ENCODE results near the gene SPTLC3. TPM values are rescaled to one million over a fixed set of nuclear protein-coding genes. Genes with fewer than 3 reads are reported as not detected.

SPTLC3 gene
- total RNA-seq, 1 donor from 2014 or later = 10.6 TPM

DNA sequence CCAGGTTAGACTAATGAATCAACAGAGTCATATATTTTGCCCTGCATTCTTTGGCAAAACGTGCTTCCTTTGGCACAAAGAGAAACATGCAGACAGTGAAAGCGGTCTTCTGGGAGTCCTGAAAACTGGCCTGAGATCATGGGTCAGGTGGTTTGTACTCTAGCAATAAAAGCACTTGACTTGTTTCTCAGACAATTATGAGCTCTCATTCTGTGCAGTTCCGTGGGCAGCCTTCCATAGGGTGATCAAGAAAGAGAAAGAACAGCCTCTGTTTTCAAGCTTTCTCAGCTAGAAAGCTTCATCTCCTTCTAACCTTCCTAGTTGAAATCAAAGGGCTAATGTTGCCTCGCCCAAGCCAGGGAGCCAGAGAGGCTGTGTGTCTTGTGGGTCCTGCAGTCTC, 149.6 kb downstream of the SPTLC3 start:
- peaks cover 10% of the 10 kb centered on the region for H3K36me3 Mint-ChIP-seq
- H3K27ac Mint-ChIP-seq = no peak overlapping the region
- DNase-seq (ENCODE audit: extremely low spot score, unreplicated experiment) = no peak
- peaks cover 5% of the 10 kb centered on the region for H3K4me1 Mint-ChIP-seq (ENCODE audit: unreplicated experiment)
- peaks cover 3% of the 10 kb centered on the region for H3K27me3 Mint-ChIP-seq
- no peak overlapping the region for H3K4me3 Mint-ChIP-seq
- H3K9me3 Mint-ChIP-seq = no peaks in the 10 kb centered on the region
- TF ChIP-seq, protein P1, sequence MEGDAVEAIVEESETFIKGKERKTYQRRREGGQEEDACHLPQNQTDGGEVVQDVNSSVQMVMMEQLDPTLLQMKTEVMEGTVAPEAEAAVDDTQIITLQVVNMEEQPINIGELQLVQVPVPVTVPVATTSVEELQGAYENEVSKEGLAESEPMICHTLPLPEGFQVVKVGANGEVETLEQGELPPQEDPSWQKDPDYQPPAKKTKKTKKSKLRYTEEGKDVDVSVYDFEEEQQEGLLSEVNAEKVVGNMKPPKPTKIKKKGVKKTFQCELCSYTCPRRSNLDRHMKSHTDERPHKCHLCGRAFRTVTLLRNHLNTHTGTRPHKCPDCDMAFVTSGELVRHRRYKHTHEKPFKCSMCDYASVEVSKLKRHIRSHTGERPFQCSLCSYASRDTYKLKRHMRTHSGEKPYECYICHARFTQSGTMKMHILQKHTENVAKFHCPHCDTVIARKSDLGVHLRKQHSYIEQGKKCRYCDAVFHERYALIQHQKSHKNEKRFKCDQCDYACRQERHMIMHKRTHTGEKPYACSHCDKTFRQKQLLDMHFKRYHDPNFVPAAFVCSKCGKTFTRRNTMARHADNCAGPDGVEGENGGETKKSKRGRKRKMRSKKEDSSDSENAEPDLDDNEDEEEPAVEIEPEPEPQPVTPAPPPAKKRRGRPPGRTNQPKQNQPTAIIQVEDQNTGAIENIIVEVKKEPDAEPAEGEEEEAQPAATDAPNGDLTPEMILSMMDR (conservative IDR thresholded peaks at IDR 0.05) = no peak

DNA sequence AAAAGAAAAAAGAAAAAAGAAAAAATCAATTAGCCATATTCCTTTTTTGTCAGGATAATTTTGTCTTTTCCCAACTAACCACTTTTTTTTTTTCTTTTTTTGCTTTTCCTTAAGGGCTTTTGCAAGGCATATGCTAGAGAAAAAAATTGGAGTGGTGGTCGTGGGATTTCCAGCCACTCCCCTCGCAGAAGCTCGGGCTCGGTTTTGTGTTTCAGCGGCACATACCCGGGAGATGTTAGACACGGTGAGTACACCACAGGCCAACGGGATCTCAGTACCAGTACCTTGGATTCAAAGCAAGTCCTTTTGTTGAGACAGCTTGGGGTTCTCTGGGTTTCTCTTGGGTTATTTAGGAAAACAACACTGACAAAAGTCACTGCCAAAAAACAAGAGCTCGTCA, 151.1 kb downstream of the SPTLC3 start:
- Mint-ChIP-seq H3K27me3 (no peaks in the 10 kb centered on the region), H3K4me1 (ENCODE audit: unreplicated experiment) (peaks cover 15% of the 10 kb centered on the region), H3K9me3 (no peaks in the 10 kb centered on the region), H3K4me3 (no peak overlapping the region), H3K27ac (no peak overlapping the region), H3K36me3 (peaks cover 10% of the 10 kb centered on the region)
- no peak for DNase-seq (ENCODE audit: extremely low spot score, unreplicated experiment)
- TF ChIP-seq, protein P1 (conservative IDR thresholded peaks at IDR 0.05) = no peak

DNA sequence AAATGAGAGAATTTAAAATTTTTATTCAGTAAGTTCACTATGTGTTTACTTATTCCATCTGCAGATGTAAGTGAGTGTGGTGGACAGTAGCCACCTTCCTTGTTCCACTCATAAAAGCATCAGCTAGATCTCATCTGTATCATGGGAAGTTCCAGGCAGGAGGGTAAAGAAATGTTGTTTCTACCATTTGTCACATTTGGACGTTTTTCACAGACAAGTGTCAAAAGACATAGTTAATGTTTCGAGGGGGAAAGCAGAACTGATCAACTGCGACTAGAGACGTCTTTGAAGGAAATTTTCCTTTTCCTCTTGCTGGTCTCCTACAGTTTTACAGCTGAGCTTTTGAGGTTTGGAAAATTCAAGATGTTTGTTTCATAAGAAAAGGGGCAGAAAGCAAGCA, 156.4 kb downstream of the SPTLC3 start:
- Mint-ChIP-seq H3K4me1 (ENCODE audit: unreplicated experiment) (peaks cover 14% of the 10 kb centered on the region), H3K9me3 (no peaks in the 10 kb centered on the region), H3K36me3 (peaks cover 10% of the 10 kb centered on the region), H3K27ac (no peak overlapping the region), H3K27me3 (no peaks in the 10 kb centered on the region), H3K4me3 (no peak overlapping the region)
- no peak for DNase-seq (ENCODE audit: extremely low spot score, unreplicated experiment)
- TF ChIP-seq, protein P1 (conservative IDR thresholded peaks at IDR 0.05) = no peak

DNA sequence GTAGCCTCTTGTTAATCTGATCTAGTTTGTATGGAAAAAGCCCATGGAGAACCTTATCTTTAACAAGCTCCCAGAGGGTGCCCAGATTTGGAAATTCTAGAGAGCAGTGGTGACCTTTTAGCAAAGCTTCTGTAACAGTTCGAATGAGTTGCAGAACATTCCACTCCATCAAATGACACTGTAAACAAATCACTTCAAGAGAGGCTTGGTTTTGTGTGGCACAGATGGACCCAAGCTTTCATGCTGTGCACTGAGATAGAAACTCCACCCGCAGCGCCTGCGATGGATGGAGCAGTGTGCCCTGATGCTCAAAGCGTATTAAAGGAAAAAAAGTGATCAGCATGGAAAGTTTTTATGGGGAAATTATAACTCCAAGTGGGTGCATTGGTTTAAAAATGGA, 157.2 kb downstream of the SPTLC3 start:
- TF ChIP-seq, protein P1 (conservative IDR thresholded peaks at IDR 0.05) = no peak
- DNase-seq (ENCODE audit: extremely low spot score, unreplicated experiment) = no peak
- Mint-ChIP-seq H3K27ac (no peak overlapping the region), H3K27me3 (no peaks in the 10 kb centered on the region), H3K4me1 (ENCODE audit: unreplicated experiment) (peaks cover 14% of the 10 kb centered on the region), H3K9me3 (no peaks in the 10 kb centered on the region), H3K36me3 (peaks cover 4% of the 10 kb centered on the region), H3K4me3 (no peak overlapping the region)

DNA sequence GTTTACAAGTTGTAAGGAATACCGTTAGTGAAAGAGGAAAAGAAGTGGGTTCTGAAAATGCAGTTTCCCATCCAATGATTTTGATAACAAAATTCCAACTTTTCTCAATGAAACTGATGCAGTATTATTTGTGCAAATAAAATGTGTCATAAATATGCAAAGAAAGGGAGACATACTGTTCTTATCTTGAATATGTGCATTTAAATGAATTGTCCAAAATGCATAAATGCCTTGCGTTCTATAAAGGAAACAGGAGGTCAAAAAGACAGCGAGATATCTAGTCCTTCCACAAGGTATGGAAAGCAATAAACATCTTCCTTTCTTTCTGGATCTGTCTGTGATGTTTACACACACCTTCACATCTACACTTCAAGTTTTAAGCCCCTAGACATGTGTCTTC, 157.7 kb downstream of the SPTLC3 start:
- Mint-ChIP-seq H3K27me3 (no peaks in the 10 kb centered on the region), H3K27ac (no peak overlapping the region), H3K9me3 (no peaks in the 10 kb centered on the region), H3K4me3 (no peak overlapping the region), H3K4me1 (ENCODE audit: unreplicated experiment) (peaks cover 14% of the 10 kb centered on the region), H3K36me3 (no peaks in the 10 kb centered on the region)
- DNase-seq (ENCODE audit: extremely low spot score, unreplicated experiment) = no peak
- TF ChIP-seq, protein P1 (conservative IDR thresholded peaks at IDR 0.05) = no peak

DNA sequence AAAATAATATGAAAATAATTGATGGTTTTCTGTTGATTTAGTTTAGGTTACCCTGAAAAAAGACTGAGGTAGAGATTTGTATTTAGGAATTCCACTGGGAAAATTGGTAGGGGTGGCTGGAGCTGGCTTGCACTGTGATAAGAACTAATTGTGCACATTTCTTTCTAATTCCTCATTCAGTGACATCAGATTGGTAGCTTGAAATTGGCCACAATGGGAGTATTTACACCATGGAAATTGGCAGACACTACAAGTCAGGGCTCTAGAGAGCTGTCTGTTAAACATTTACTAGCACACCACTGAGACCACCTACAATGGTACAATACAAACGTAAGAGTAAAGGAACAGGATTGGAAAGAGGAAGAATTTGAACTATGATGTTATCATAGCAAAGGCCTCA, 160.3 kb downstream of the SPTLC3 start:
- Mint-ChIP-seq H3K27ac (no peak overlapping the region), H3K36me3 (no peaks in the 10 kb centered on the region), H3K4me1 (ENCODE audit: unreplicated experiment) (peaks cover 12% of the 10 kb centered on the region), H3K4me3 (no peak overlapping the region), H3K9me3 (peaks cover 8% of the 10 kb centered on the region), H3K27me3 (no peaks in the 10 kb centered on the region)
- TF ChIP-seq, protein P1 (conservative IDR thresholded peaks at IDR 0.05) = no peak
- no peak for DNase-seq (ENCODE audit: extremely low spot score, unreplicated experiment)
